ENCODE measurements around the gene ARIH2.

Gene ARIH2

DNA sequence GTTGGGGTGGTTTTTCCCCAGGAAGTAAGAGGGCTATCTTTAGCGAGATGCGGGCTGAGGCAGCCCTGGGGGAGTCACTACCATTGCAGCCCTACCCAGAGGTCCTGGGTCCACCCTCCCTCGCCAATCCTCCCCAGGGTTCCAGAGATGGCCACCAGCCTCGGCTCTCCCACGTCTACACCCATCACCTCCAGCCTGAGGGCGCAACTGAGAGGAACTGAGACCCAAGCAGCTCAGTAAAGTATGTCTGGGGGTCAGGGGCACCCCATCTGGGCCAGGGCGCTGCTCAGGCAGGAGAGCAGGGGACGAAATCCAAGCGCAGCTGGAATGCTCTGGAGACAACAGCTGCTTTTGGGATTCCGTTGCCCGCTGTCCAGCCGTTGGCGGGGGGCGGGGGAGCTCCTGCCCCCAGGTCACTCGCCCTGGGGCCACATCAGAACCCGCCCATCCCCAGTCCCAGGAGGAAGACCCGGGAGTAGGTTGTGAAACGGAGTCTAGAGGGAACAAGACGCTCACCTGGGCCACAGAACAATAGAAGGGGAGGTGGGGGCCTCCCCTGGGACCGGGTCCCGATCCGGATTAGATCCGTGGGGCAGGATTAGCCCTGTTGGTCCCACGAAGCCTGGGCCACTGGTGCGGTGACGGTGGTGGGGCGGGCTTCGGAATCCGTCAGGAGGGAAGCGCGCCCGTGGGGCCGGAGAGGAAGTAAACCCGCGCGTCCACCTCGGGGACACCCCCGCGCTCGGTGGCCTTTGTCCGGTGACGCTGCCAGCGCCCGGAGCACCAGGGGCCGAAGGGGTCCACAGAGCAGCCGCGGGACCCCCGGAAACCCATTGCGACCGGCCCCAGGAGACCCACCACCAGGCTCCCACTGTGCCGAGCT is 101.9 kb downstream of the ARIH2 start:
- peak; percentile 52 for DNase-seq (ENCODE audit: low spot score)

DNA sequence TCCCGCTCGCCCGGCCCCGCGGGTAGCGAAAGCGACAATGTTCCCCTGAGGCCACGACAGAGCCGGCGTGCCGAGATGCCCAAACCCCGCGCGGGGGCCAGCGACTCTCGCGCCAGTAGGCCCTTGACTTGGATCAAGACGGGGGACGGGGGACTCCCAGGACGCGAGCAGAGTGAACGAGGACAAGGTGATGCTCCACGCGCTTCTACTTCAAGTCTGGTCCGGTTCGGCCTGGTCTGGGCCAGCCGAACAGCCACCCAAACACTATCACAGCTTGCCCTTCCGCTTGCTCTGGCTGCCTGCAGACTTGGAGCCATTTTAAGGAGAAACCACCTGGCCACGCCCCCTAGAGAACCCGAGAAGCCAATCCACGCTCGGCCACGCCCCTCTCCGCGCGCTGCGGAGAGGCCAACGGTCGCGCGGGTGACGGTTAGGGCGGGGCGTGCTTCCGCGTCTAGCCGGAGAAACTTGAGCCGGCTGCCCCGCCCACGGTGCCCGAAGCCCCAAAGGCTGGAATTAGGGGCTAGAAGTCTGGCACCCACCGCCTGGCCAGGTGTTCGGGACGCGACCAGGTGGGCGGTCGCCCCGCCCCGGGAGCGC is 102.7 kb downstream of the ARIH2 start:
- peak; percentile 96 for DNase-seq (ENCODE audit: low spot score)

DNA sequence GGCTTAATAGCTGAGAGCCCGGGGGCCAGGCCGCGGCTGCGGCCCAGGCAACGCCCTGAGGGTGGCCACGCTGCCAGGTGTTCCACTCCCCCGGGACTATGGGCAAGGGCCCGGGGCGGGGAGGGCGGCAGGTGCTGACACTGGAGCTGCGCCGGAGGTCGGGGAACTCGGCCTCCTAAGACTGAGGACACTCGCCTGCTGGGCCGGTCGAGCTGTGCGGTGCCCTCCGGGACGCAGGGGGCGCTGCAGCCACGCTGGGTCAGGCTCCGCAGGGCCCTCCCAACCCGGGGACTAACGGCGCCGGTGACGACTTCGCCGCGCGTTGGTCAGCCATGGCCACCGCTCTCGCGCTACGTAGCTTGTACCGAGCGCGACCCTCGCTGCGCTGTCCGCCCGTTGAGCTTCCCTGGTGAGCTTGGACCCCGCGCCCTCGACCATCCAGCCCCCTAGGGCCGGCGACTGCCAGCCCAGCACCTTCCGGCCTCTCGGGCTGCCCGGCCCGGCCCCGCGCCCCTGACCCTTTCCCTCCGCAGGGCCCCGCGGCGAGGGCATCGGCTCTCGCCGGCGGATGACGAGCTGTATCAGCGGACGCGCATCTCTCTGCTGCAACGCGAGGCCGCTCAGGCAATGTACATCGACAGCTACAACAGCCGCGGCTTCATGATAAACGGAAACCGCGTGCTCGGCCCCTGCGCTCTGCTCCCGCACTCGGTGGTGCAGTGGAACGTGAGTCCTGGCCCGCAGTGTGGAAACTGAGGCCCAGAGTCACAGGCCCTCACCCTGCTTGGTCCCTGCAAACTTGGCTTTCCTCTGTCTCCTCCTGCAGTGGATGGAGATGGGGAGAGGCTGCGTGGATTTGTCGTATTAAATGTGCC is 103.4 kb downstream of the ARIH2 start, which contains the start of gene NDUFAF3:
NDUFAF3 (plus strand) TSS at position 309 of the 875 bp plus-strand sequence; CDS start at position 333, 24 bp downstream.
- peak; percentile 96 for DNase-seq (ENCODE audit: low spot score)

DNA sequence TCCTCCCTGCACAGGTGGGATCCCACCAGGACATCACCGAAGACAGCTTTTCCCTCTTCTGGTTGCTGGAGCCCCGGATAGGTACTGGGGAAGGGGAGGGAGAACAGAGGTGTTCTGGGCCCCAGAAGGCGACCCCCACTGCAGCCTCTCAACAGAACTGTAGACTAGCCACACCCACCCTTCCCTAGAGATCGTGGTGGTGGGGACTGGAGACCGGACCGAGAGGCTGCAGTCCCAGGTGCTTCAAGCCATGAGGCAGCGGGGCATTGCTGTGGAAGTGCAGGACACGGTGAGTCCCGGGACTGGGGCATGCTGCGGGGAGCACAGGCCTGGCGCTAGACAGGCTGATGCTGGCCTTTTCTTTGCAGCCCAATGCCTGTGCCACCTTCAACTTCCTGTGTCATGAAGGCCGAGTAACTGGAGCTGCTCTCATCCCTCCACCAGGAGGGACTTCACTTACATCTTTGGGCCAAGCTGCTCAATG is 104.1 kb downstream of the ARIH2 start:
- peak; percentile 36 for DNase-seq (ENCODE audit: low spot score)

DNA sequence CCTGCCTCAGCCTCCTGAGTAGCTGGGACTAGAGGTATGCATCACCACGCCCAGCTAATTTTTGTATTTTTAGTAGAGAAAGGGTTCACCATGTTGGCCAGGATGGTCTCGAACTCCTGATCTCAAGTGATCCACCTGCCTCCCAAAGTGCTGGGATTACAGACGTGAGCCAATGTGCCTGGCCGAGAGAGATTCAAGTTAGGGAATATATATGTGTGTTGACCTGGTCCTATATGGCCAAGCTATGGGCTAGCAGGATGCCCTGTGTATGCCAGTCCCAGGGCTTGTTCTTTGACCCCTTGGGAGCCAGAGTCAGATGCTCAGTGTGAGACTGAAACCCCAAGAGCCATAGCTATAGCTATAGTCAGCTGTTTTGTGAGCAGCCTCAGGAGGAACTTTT is 105.1 kb downstream of the ARIH2 start:
- no peak for DNase-seq (ENCODE audit: low spot score)

DNA sequence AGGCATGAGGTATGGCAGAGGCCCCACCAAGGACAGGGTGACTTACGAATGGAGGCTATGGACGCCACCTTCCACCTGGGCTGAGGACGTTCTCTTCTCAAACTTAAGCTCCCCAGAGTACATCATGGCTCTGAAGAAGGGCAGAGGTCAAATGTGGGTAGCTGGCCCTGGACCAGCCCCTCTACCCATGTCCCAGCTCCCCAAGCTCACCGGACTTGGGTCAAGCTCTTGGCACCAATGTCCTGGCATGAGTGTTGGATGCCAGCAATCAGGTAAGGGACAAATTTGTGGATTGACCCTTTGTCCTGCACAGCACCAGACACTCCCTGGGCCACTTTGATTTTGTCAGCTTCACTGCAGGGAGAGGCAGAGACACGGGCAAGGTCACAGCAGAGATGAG is 105.8 kb downstream of the ARIH2 start:
- no peak for DNase-seq (ENCODE audit: low spot score)

DNA sequence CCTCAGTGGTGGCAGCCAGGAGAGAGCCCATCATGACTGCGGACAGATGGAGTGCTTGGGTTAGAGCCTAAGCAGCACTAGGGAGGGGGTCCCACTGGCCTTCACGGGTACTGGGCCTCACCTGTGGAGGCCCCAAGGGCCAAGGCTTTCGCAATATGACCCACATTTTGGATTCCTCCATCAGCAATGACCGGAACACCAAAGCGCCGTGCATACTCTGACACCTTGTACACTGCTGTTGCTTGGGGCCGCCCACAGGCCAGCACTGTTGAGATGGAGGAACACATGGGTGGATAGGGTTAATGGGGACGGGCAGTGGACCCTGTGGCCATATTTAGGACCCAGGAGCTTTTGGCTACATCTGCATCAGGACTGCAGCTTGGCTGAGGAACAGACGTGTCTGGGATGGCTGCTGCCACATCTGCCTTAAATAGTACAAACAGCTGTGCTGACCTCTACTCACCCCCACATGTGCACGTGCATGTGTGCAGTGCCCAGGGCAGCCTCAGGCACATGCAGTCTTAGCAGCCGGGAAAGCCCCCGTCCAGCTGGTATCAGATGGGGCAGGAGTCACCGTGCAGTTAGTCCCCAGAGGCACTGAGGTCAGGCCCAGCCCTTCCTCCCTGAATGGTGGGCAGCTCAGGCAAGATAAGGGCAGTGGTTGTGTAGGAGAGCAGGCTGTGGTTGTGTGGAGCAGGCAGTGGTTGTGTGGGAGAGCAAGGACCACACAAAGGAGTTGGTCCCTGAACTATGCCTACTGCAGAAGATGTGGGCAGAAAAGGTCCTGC is 106.6 kb downstream of the ARIH2 start:
- no peak for DNase-seq (ENCODE audit: low spot score)

DNA sequence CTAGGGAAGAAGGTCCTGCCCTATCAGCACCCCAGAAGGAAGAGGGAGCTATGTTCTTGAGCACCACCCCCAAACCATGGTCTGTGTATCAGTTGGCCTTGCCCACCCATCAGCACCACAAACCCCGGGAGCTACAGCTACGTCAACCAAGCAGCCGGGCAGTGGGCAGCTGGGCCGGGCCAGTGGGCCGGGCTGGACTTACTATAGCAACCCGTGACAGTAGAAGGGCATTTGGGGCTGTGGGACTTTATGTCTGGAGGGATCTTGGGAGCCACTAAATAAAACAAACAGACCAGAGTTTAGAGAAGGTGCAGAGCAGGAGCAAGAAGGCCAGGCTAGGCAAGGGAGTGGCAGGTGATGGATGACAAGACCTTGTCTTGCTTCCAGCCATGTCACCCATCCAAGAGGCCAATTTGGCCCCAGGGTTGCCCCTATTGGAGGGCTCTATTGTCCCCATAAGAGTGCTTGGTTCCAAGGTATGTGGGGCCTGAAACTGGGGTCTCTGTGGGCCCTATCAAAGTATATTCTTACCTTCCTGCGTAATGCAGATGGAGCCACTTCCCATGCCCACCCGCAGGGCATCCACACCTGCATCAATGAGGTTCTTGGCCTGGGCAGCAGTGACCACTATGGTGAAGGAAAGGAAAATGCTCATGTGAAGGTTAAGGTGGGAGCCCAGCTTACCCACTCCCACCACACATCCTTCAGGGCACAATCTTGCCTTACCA is 107.3 kb downstream of the ARIH2 start:
- DNase-seq (ENCODE audit: low spot score), result no peak

DNA sequence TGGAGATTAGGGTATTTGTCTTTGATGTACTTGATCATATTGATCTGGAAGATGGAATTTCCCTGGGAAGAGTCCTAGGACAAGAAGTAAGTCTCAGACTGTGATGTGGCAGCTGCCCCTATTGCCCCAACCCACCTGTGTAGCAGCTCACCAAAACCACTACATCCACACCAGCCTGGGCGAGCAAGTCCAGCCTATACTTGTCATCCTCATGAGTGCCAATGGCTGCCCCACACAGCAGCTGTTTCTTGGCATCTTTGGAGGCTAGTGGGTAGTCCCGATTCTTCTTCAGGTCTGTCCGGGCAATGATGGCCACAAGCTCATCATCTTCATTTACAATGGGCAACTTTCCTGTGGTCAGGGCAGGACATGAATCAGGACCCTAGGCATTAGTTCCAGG is 107.9 kb downstream of the ARIH2 start:
- DNase-seq (ENCODE audit: low spot score), result no peak

DNA sequence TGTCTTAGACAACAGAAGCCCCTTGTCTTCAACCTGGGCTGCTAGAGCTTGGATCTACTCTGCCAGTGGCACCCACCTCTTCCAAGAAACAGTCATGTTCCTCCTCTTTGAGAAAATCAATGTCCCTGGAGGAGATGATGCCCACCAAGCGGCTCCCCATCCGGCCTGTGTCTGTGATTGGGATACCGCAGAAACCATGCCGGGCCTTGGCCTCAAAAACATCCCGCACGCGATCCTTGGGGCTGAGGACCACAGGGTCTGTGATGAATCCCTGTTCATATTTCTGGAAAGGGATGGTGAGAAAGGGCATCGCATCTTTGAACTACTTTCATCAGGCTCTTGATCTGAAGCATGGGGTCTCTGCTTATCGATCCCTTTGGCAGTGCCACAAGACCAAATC is 109.0 kb downstream of the ARIH2 start:
- no peak for DNase-seq (ENCODE audit: low spot score)

DNA sequence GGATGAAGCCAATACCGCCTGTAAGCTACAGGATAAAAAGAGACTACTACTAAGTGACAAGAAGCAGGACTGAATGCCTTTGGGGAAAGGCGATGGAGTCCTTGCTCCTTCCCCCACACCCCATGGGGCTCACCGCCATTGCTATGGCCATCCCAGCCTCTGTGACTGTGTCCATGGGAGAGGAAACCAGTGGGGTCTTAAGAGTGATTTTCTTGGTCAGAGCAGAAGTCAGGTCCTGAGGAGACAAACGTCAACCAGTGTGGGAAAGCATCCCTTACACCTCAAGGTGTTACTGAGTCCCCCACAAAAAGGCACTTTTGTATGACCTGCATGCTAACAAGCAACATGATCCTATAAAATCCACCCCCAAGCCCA is 109.6 kb downstream of the ARIH2 start:
- DNase-seq (ENCODE audit: low spot score), result no peak

DNA sequence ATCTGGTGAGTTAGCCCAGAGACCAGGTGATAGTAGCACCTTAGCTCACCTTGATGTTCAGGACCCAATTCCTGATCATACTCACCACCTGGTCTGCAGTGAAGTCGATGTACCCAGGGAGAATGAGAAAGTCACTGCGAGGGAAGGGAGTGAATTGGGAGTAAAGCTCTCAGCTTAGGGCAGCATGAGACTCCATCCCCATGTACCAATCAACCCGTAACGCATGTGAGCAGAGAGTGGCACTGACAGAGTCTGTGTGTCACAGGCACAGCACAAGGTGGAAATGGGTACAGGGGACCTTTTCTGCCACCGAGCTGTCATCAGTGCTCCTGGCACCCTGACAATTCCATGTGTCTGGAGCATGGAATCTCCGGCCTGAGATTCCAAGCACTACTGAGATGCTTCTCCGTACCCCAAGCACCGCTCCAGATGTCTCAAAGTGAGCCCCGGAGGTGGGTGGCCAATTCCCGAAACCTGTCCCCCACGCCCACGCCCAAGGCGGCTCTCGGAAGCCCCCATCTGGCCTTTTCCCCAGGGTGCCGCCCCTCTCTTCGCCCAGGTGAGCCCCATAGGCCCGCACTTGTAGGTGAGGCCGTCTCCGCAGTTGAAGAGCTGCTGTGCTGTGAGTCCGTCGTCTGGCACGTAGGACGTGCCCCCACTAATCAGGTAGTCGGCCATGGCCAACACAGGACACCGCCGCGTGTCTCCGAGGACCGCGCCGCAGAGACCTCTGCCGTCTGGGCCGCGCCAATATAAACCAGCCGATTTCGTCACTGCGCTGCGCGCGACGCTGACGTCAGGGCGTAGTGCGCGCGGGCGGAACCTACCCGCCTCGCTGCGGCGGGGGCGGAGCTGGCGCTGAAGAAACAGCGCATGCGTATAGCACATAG is 110.3 kb downstream of the ARIH2 start, which contains the start of gene IMPDH2:
IMPDH2 (minus strand) TSS at position 726 of the 890 bp plus-strand sequence; CDS start at position 678, 48 bp downstream.
- DNase-seq (ENCODE audit: low spot score), result peak; percentile 90

DNA sequence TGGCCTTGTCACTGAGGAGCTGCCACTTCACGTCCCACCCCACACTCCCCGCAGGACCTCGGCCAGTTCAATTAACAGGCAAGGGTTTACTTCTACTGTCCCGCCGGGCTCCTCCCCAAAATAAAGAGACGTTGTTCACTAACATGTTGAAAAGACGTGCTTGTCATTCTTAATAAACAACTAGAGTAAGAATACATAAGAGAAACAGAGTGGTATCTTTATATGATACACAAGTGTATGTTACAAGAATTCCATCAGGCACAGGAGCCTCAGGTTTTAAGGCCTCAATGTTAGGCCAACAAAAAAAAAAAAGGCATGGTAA is 110.9 kb downstream of the ARIH2 start:
- no peak for DNase-seq (ENCODE audit: low spot score)

DNA sequence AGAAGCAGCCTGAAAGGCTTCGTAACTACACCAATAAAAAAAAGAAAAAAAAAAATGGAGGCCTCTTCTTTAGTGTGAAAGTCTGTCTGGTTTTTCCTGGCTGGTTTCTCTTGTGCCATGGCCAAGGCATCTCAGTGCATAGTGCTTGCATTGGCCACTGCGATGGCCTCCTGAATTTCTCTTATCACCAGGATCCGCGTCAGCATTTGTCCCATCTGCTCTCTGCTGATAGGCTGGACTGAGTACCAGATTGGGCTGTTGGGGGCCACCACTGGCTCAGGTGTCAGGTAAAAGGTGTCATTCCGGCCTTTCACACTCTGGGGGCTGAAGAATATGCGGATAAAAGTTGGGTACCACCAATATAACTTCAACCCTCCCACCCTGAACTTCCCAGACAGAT is 111.7 kb downstream of the ARIH2 start:
- DNase-seq (ENCODE audit: low spot score), result no peak

DNA sequence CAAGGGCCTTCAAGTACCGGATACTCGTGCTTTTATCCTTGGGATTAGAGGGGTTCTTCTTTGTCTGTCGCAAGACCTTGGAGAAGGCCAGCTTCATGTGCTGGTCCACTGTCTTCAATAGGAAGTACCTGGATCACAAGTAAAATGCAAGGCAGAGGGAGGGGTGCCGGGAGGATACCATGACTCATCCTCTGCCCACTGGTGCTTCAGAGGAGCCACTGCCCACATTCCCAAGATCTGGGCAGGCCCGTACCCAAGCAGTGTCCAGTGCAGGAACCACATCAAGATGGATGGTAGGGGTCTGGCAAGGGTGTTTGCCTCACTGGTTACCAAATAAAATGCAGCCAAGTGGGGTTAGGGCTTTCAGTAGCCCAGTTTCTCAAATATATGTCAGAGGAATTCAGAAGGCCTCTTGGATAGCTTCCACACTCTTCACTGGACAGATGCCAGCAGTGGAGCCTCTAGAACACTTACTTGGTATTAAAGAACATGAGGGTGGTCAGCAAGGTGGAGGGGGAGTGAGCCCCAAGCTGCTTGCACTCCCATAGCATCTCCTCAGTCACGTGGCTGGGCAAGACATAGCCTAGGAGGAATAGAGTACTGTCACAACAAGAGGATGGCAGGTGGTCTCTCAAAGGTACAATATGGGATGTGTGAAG is 114.1 kb downstream of the ARIH2 start:
- no peak for DNase-seq (ENCODE audit: low spot score)

DNA sequence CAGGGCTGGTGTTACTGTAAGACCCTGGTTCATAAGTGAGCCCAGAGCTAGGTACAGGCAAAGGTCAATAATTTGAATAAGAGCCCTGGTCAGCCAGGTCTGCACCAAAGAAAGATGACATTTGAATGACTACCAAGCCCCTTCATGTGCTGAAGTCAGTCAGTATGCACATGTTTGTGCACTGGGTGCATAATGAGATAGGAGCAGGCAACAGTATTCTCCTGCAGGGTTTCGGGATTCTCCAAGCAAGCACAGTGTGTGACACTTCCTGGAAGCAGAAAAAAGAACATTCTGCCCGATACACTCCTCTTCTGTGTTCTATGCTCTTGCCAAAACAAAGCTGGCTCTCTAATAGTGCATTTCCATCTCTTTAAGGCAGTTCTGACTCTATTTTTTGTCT is 116.0 kb downstream of the ARIH2 start:
- no peak for DNase-seq (ENCODE audit: low spot score)

DNA sequence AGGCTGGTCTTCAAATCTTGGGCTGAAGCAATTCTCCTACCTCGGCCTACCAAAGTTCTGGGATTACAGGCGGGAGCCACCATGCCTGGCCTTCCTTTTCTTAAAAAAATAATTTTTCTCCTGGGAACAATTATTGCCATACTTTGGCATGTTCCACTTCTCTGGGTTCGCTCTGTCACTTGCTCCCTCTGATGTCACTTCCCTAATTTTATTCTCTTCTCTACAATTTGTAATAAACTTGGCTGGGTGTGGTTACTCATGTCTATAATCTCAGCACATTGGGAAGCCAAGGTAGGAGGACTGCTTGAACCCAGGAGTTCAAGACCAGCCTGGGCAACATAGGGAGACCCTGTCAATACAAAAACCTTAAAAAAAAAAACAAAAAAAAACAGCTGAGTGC is 116.6 kb downstream of the ARIH2 start:
- no peak for DNase-seq (ENCODE audit: low spot score)

Data from SW480 (cell line).